Mesenteric fat pad (tissue), 1 donor: ENCODE measurements around the gene NOG. TPM values are rescaled to one million over a fixed set of nuclear protein-coding genes. Genes with fewer than 3 reads are reported as not detected.

Experiments
- DNase-seq: peaks from one replicate; pipeline ENCODE4 v3.0.0-alpha.2; 2020; ENCODE audit warnings: low spot score
- total RNA-seq: library from RNA; stranded (reverse); fragmentation: NEBNext Ultra II Directional; extraction: Animal tissue kit (Norgen Biotek cat#: 25700); gene quantifications from one replicate; pipeline ENCODE4 v1.2.1, GENCODE V29; 2021
- donor health status: DM: yes; HTN: yes; CAD: no.

Gene NOG
- total RNA-seq, 1 donor from 2014 or later: 0.74 TPM

DNA sequence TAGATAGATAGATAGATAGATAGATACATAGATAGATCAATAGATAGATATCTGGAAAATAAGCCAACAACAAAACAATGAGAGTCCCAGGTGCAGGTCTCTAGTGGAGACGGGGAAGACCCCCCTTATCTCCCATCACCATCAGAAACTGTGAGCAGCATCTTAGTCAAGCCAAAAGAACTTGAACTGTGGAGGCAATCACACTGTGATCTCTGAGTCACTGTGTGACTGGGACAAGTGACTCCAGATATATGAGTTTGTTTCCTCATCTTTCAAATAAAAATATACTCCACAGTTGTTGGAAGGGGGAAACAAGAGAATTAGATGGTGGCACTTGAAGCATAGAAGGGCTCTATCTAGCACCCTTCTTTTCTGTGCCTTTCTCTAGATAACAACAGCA lies 42.1 kb downstream of the NOG start:
- no peak for DNase-seq

GRCh38 chr17:56636265-56636664 lies 42.8 kb downstream of the NOG start:
- DNase-seq: no peak

- DNase-seq: no peak
Measured at GRCh38 chr17:56637254-56637653, 43.8 kb downstream of the NOG start.

GRCh38 chr17:56638591-56639051 lies 45.1 kb downstream of the NOG start:
- no peak for DNase-seq

- no peak for DNase-seq
Measured at GRCh38 chr17:56639517-56639916, 46.0 kb downstream of the NOG start.

DNA sequence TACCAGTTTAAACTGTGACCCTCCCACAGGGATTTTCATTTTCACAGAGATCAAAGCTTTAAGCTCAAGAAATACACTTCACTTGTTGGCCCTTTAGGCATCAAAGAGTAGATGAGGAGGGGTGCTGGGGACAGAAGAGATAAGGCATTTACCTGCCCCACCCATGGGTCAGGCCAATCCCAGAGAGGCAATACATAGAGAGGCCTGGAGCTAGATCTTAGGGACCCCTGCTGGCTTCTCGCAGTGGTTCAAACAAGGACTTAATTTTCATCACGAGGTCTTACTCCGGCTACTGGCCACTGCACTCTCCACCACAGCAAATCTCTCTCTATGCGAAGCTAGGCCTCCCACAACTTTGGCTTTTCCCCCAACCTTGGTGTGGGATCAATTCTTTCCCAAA lies 46.6 kb downstream of the NOG start:
- no peak for DNase-seq

- no peak for DNase-seq
Measured at GRCh38 chr17:56641373-56641772, 47.9 kb downstream of the NOG start.

GRCh38 chr17:56641894-56642293 lies 48.4 kb downstream of the NOG start:
- no peak for DNase-seq

- DNase-seq: no peak
Measured at GRCh38 chr17:56642424-56642823, 48.9 kb downstream of the NOG start.

Other genes starting within 250 kb of the NOG start
- 2.0 TPM for gene C17orf67, start 240.2 kb downstream of the NOG start, total RNA-seq
- 7.3 TPM for gene DGKE, start 240.5 kb downstream of the NOG start, total RNA-seq